Tibial nerve (tissue), 4 donors: ENCODE data around the gene ANKH.

Source experiments
- CTCF ChIP-seq, 5 experiments: fragments of 200-600 bp in 3 of 5; fragments of 450-650 bp in 2 of 5; sonication (generic) in 3 of 5; IDR thresholded peaks; one replicate each; pipeline ENCODE4 v1.5.1; 2016 to 2019; ENCODE audit warnings: antibody characterized with exemption in 5 of 5, mild to moderate bottlenecking in 3 of 5, moderate library complexity in 2 of 5
- EP300 ChIP-seq, 2 donors: sonication (generic); formaldehyde crosslinking; IDR thresholded peaks; one replicate each; pipeline ENCODE4 v1.6.1; 2017; ENCODE audit warnings: antibody characterized with exemption in 2 of 2, mild to moderate bottlenecking in 1 of 2
- POLR2A ChIP-seq, 2 donors: fragments of 450-650 bp; IDR thresholded peaks; one replicate each; pipeline ENCODE4 v1.6.1; 2017; ENCODE audit warnings: antibody characterized with exemption in 2 of 2, mild to moderate bottlenecking in 2 of 2, moderate library complexity in 2 of 2

GRCh38 chr5:14771189-14771588 lies 100.4 kb downstream of the ANKH start:
- TF ChIP-seq POLR2A (IDR thresholded peaks at IDR 0.05) (no peak), CTCF (IDR thresholded peaks at IDR 0.05) (no peak), EP300 (IDR thresholded peaks at IDR 0.05) (no peak)
